TTC549 (cell line): ENCODE measurements around the gene FRMD4B.
"Not testable (repeated sequence)": the region's sequence is repeated elsewhere in the genome, so short reads cannot be mapped to it uniquely, and the experiment has no call there.

Experiments
- FAIRE-seq: peaks from 2 replicates; lab custom pipeline; 2012; peaks lifted over from hg19 to GRCh38; lab: Jason Lieb, UNC

FRMD4B gene

DNA sequence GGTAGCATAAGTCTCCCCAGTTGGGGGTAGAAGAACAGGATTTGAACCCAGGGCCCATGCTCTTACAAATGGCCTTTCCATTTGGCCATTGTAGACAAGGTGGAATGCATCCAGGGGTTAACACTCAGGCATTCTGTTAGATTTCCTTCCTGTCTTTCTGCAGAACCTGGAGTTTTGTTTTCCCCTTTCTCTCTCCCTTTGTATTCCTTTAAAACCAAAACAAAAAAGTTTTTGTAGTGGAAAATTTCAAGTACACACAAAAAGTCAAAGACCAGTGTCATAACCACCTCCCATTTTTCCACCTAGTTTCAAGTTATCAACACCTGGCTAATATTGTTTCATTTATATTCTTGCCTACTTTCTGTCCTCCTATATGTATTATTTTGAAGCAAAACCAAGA, 26.0 kb downstream of the FRMD4B start:
- no peak for FAIRE-seq

DNA sequence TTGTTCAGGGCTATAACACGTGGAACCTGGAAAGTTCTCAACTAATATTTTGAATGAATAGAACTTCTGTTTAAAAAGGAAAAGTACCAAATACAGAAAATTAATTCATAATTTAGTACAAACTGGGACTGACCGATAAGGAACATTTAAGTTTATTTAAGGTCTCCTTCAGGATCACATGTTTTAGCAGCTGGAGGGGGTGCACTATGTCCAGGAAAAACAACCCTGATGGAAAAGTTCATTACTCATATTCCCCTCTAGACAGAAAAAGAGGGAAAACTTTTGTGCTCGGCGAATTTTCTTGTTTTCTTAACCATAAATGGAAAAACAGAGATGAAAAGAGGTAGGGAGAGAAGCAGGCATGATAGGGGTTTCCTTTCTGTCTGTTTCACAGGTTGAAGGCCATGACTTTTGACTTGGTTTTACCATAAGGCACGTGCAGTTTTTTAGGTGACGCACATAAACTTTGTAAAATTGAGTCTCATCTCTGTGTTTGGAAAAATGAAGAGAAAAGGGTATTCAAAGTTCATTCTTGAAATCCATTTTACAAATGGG, 26.5 kb downstream of the FRMD4B start:
- no peak for FAIRE-seq

DNA sequence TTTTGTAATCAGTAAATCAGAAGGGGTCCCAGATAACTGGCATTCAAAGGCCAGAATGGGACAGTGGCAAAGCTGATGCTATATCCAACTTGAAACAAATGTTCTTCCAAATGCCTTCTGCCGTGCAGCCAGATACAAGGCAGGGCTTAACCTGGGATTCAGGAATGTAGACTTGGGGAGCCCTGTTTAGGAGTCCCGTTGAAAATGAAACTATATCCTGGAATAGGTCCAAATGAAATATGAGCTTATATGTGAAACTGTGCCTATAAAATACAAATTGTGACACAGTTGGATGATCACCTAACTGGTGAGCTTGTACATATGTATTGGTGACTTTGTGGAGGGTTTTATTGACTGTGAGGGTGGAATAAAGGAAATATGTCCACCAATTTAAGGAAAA, 28.7 kb downstream of the FRMD4B start:
- no peak for FAIRE-seq

DNA sequence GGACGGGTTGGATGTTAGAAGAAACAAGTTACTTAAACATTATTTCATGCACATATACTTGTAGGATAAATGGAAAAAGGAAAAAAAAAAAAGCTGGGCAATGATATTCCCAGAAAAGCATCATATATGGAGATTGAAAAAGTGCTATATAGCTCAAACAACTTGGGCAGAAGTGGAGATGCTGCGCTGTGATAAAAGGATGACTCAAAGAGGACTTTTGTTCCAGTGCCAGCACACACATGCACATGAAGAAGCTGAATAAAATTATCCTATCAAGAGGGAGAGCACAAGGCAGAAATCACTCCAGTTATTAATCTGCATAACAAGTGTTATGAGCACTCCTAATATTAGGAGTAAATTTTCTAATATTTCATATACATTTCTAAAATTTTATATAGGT, 30.9 kb downstream of the FRMD4B start:
- FAIRE-seq, result no peak

DNA sequence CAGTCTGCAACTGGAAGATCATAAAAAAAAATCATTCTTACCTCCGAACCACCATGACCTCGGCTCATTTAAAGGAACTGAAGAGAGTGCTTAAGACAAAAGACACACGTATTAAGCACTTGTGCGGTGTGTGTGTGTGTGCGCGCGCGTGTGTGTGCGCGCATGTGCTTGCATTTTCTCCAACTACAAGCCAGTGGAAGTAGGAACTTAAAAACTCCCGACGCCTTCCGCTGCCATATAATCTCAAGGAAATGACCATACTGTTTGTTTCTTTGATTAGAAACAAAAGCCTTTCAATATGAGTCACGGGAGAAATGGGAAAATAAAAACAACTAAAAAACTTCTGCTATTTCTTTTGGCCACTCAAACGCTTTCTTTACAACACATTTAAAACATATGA, 32.4 kb downstream of the FRMD4B start:
- FAIRE-seq, result no peak

DNA sequence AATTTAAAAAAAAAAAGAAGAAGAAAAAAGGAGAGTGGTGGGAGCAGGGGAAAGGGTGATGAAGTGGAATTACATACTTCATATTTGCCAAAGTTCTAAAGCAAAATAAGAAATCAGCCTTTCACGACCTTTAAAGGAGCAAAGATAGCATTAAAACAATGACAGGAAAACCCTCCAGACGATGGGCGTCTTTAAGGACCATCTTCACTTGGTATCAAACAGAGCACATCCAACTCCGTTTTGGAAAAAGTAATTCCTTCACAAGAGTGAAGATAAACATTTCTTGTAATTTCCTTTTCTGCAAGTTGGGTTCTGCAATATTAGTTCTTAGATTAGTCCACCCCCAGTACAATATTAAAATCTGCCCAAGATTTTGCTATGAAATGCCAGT, 32.8 kb downstream of the FRMD4B start:
- FAIRE-seq, result no peak

DNA sequence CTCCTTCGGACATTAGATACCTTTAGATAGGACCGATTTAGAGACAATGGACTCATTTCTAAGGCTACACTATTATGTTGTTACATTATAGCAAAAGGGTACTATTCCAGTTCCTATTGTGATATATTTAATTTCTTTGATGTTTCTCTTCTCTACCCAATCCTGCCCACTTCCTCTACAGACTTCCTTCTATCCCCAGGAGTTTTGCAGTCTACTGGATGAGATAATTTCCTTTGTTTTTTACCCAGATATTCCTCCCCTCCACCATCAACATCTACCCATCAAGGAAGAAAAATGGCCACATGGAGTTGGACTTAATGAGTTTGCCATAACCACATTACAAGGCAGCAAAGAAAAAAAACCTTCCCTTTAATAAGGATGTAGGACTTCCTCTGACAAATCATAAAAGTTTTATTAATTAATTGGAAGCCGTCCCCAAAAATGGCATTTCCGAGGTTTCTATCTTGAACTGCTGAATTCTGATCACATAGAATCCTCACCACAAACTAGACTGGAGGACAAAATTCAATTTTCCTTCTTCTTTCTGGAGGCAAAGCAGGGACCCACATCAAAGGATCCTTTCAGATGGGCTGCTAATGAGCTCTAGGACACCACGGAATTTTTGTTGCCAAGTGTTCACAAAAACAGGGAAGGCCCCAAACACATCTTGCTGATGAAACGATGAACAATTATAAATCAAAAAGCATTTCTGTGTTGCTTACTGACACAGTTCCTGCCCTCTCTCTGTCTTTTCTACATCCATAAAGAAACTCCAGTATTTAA, 33.4 kb downstream of the FRMD4B start:
- no peak for FAIRE-seq

DNA sequence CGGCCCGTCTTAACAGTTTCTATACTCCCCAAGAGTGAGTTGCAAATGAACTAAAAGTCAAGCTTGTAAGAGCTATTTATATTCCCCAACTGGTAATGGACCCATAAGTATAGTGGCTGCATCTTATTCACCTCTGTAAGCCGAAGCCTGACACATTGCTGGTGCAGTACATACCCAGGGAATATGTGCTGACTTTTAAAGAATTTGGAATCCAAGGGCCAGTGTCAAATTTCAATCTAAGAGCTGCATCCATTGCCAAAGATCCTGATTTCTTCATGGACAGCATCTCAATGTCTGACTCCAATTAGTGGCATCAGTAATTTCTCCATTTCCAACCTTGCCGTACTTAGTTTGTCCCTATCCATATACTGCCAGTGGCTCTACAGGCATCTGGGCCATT, 42.0 kb downstream of the FRMD4B start:
- no peak for FAIRE-seq

DNA sequence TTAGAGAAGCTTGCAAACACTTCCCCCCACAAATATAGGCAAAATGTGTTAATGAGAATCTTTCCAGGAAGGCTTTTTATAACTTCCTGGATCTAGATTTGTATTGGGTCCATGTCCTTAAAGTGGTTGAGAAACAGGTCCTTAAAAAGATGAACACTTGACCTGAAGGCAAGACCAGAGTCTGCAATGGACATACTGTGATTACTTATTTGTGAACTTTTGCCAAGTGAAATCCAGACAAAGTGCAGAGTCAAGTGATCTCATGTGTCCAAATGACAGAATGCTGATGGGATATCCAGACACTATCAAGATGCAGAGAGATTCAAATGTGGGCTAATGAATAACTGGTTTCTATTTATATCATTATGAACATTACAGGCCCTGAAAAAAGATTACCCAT, 43.8 kb downstream of the FRMD4B start:
- no peak for FAIRE-seq

DNA sequence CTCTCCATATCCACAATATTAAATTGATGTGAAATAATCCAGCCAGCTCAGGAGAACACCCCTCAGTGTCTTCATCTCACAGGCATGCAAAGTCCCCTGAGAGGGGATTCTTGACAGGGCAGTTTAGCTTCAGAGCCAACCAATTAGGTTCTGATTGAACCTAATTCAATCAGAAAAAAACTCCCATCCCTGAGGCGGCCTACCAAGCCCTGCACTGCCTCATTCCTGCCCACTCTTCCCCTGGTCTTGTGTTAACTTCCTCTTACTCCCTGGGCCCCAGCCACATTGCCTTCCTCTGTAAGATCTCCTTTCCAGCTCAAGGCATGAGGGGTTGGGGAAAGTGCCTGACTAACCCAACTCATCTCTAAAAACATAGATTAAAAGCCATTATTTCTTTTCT, 46.1 kb downstream of the FRMD4B start:
- FAIRE-seq, result no peak

DNA sequence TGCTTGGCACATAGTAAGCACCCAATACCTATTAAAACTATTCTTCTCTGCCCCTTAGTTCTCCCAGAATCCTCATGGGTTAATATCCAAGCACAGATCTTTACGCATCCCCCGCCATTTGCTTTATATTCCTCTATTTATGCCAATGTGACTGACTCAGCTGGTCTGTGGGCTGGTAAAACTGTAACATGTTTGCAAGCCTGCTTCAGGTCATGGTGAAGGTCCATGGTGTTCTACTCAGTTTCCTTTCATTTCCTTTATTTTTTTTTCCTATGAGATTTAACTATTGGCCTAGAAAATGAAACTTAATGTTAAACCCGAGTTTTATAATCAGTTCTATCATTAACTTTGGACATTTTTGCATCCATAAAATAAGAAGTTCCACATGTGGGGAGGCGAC, 47.0 kb downstream of the FRMD4B start:
- FAIRE-seq, result no peak

DNA sequence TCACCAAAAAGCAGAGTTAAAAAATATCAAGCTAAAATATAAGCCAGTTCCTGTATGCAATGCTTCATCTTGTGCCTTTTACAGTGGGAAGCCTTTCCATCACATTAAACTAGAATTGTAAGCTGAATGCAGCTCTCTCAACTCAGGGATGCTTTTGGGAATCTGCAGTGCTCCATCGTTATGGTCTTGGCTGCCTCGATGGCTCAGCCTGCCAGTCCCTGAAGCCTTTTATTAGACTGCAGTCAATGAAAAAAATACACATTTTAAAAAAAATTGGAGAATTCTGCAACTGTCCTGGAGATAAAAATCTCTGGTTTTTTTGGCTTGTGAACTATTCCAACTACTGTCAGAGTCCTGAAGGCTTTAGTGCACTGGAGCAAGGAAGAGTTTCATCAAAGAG, 53.0 kb downstream of the FRMD4B start:
- FAIRE-seq, result no peak

DNA sequence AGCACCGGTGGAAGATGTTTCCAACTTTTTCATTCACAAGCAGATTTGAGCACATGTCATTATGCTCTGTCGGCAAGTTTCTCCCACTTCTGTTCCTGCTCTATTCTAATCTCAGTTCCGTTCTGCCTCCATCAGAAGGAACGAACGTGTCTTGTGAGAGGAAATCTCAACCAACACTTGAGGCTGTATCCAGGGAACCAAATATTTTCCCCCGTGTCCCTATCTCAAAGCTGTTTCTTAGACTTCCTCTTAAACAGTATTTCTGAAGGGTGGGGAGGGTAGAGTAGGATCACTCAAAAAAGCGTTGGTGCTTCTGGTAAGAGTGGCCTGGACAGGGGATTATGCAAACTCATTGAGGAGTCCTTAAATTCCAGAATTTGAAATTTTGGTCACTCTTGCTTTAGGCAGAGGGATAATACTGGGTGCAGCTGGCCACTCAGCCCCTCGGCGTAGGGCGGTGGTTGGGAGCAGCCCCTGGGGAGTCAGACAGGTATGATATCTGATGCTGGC, 54.9 kb downstream of the FRMD4B start:
- no peak for FAIRE-seq

DNA sequence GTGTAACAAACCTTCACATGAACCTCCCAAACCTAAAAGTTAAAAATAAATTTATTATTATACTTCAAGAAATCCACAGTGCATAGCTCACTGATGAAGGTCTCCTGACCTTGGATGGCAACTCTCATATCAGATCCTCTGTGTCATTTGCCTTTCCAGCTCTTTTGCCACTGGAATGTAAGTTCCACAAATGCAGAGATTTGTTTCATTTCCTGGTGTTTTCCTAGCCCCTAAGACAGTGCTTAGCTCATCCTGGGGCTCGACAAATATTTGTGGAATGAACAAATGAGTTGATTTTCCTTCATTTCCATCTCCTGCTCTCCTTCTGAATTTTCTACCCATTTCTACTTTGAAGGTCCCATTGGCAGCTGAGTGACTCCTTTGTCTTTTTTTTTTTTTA, 56.0 kb downstream of the FRMD4B start:
- FAIRE-seq, result no peak

DNA sequence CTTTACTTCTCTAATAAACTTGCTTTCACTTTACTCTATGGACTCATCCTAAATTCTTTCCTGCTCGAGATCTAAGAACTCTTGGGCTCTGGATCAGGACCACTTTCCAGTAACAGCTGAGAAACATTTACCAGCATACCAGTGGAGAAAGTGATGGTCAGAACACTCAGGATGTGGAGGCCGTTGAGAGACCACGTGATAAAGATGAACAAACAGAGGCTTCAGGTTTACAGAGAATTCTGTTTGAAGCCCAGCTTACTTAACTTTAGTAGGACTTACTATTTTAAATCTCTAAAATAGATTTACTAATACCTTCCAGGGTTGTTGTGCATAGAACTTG, 57.0 kb downstream of the FRMD4B start:
- FAIRE-seq, result no peak

DNA sequence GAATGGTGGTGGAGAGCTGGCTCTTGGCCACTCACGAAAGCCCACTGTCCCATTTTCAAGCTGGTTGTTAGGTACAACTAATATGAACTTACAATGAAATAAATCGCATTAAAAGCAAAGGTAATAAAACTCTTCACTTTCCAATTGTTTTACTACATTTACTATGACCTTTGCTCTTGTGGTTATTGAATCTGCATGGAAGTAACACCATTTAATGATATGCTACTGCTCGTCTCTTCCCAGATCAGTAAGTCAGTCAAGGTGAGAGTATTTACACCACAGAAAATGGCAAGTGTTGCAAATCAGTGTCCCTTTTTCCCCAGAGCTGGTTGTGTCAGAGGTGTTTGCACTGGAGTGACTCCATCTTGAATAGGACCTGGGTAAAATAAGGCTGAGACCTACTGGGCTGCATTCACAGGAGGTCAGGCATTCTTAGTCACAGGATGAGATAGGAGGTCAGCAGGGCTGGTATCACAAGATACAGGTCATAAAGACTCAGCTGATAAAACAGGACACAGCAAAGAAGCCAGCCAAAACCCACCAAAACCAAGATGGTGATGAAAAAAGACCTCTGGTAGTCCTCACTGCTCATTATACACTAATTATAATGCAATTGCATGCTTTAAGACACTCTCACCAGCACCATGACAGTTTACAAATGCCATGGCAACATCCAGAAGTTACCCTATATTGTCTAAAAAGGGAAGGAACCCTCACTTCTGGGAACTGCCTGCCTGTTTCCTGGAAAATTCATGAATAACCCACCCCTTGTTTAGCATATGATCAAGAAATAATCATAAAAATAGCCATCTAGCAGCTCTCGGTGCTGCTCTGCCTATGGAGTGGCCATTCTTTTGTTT, 57.6 kb downstream of the FRMD4B start:
- FAIRE-seq, result no peak

DNA sequence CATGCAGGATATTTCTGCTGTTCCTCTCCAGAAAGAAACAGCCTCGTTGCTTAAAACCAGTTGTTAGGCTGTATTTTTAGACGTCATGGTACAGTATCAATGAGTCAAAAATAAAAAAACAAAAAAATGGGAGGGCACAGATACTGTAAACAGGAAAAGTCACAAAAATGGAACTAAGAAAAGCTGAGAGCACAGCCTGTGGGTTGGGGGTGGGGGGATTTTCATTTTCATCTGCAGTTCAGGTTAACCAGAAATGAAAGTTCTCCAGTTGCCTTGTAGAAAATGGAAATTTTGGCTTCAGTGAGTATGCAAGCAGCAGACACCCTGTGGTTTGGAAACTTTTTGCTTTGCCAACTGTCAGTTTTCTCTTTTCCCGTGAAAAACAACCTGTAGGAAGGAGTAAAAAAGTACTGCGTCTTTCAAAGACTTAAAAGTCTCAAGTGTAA, 59.0 kb downstream of the FRMD4B start:
- FAIRE-seq, result no peak

DNA sequence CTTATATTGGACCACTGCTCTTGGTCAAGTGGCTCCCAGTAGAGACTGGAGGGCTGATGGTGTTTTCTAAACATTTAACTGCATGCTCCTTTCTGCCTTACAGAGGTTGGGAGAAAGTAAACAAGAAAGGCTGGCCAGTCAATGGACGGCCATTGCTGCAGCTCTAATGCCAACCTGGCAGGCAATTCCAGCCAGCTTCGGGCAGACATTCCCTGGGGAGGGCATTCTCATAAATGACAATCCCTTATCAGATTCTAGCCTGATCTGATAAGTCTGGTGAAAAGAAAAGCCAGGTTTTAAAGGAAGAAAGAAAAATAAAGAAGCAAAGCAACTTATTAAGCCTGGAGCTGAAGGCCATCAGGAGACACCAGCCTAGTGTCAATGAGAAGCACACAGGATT, 60.7 kb downstream of the FRMD4B start:
- no peak for FAIRE-seq

DNA sequence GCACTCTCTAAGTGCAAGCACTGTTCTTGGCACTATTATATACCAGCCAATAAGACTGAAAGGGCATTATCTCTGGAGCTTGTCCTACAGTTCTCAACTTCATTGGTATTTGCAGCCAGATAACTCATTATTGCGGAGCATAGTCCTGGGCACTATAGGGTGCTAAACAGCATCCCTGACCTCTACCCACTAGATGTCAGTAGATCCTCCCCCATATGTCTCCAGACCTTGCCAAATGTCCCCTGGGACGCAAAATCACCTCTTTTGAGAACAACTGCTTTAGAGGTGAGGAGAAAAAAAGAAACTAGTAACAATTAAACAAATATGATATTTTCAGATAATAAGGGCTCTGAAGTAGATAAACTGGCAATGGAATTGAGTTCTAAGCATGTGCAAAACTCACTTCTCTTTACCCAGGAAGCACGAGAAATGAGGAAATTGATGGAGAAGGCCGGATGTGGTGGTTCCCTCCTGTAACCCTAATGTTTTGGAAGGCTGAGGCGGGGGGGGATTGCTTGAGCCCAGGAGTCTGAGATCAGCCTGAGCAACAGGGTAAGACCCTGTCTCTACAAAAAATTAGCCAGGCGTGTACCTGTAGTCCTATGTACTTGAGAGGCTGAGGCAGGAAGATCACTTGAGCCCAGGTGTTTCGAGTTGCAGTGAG, 61.4 kb downstream of the FRMD4B start:
- FAIRE-seq, result no peak

DNA sequence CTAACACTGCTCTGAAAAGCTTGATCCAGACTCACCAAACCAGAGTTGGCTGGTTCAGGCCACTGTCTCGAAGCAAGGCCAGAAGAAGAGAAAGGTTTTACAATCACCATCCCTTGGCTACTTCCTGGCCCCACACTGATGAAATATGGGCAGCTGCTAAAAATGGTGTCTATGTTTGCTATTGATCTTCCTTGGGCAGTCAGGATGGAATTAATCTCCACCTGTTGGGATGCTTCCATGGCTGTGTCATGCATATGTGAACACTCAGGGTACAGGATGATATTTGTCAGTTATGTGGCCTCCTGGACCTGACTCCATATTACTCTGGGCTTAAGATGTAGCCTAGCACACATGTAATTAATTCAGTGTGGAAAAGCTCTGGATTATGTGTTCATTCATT, 61.9 kb downstream of the FRMD4B start:
- FAIRE-seq, result no peak

DNA sequence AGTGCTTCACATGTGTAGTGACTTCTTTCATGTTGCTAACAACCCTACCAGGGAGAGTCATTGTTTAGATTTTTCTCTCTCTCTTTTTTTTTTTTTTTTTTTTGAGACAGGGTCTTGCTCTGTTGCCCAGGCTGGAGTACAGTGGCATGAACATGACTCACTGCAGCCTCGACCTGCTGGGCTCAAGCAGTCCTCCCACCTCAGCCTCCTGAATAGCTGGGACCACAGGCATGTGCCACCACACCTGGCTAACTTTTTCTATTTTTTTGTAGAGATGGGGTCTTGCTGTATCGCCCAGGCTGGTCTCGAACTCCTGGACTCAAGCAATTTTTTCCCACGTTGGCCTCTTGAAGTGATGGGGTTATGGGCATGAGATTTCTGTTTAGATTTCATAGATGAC, 63.4 kb downstream of the FRMD4B start:
- not testable (repeated sequence) for FAIRE-seq

DNA sequence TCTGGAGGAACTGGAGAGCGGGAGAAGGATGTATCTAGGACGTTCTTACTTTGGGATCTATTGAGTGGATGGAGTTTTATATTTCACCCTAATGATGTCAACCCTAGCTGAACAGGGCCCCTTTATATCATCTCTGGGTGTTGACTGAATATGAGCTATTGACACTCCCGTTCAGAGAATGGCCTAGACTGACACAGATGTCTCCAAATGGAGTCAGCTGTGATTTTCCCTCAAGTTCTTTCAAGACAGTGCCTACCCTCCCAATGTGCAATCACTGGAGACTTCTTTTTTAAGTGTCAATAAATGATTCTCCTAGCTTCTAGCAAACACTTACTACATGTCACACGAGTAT, 63.8 kb downstream of the FRMD4B start:
- no peak for FAIRE-seq
